Esophagus muscularis mucosa (tissue), 3 donors: ENCODE measurements around the gene VMAC.

Experiments
- CTCF ChIP-seq, 3 experiments: fragments of 200-600 bp in 2 of 3; fragments of 450-650 bp in 1 of 3; sonication (generic) in 2 of 3; IDR thresholded peaks; one replicate each; pipeline ENCODE4 v1.5.1; 2017 to 2019; ENCODE audit warnings: antibody characterized with exemption in 3 of 3, mild to moderate bottlenecking in 2 of 3, moderate library complexity in 1 of 3
- POLR2AphosphoS5 ChIP-seq, 2 donors: sonication (generic); formaldehyde crosslinking; IDR thresholded peaks; one replicate each; pipeline ENCODE4 v1.6.1; 2017; ENCODE audit warnings: antibody characterized with exemption in 2 of 2

- TF ChIP-seq CTCF (IDR thresholded peaks at IDR 0.05) (no peak), POLR2AphosphoS5 (IDR thresholded peaks at IDR 0.05) (peak in 1 of 2 donors; percentile 10)
These were observed 30.3 kb downstream of the VMAC start for GRCh38 chr19:5934774-5935472.
